ENCODE data around the gene ATP13A4.

ATP13A4 gene

GRCh38 chr3:193560091-193560490 lies 5.4 kb upstream of the ATP13A4 start:
- Histone ChIP-seq H3K4me3 (replicated peaks; ENCODE audit: insufficient read depth, low read length) (no peak overlapping the region), H3K27me3 (ENCODE audit: insufficient read depth, poor library complexity, severe bottlenecking) (no peaks in the 10 kb centered on the region), H3K27ac (replicated peaks) (no peak overlapping the region)
- TF ChIP-seq SPI1 (IDR thresholded peaks at IDR 0.05; ENCODE audit: borderline replicate concordance, low read depth) = no peak
- TF ChIP-seq POLR2AphosphoS5 (IDR thresholded peaks at IDR 0.05; ENCODE audit: low read depth) = no peak
- TF ChIP-seq GABPA (IDR thresholded peaks at IDR 0.05; ENCODE audit: low read depth) = no peak
- no peak for TF ChIP-seq REST (IDR thresholded peaks at IDR 0.05; ENCODE audit: insufficient replicate concordance, low read depth)
- no peak for TF ChIP-seq CTCF (IDR thresholded peaks at IDR 0.05; ENCODE audit: insufficient read depth, low read length)
- no peak for DNase-seq (ENCODE audit: low read depth in 1 of 2, low spot score in 1 of 2)

GRCh38 chr3:193559100-193559499 lies 4.4 kb upstream of the ATP13A4 start:
- Histone ChIP-seq H3K4me3 (replicated peaks; ENCODE audit: insufficient read depth, low read length) (no peak overlapping the region), H3K27me3 (ENCODE audit: insufficient read depth, poor library complexity, severe bottlenecking) (no peaks in the 10 kb centered on the region), H3K27ac (replicated peaks) (no peak overlapping the region)
- DNase-seq (ENCODE audit: low read depth in 1 of 2, low spot score in 1 of 2) = no peak
- no peak for TF ChIP-seq SPI1 (IDR thresholded peaks at IDR 0.05; ENCODE audit: borderline replicate concordance, low read depth)
- TF ChIP-seq GABPA (IDR thresholded peaks at IDR 0.05; ENCODE audit: low read depth) = no peak
- no peak for TF ChIP-seq CTCF (IDR thresholded peaks at IDR 0.05; ENCODE audit: insufficient read depth, low read length)
- TF ChIP-seq REST (IDR thresholded peaks at IDR 0.05; ENCODE audit: insufficient replicate concordance, low read depth) = no peak
- no peak for TF ChIP-seq POLR2AphosphoS5 (IDR thresholded peaks at IDR 0.05; ENCODE audit: low read depth)

GRCh38 chr3:193556841-193557240 lies 2.1 kb upstream of the ATP13A4 start:
- Histone ChIP-seq H3K27ac (replicated peaks) (no peak overlapping the region), H3K4me3 (replicated peaks; ENCODE audit: insufficient read depth, low read length) (no peak overlapping the region), H3K27me3 (ENCODE audit: insufficient read depth, poor library complexity, severe bottlenecking) (no peaks in the 10 kb centered on the region)
- no peak for DNase-seq (ENCODE audit: low read depth in 1 of 2, low spot score in 1 of 2)
- TF ChIP-seq REST (IDR thresholded peaks at IDR 0.05; ENCODE audit: insufficient replicate concordance, low read depth) (no peak), CTCF (IDR thresholded peaks at IDR 0.05; ENCODE audit: insufficient read depth, low read length) (no peak), SPI1 (IDR thresholded peaks at IDR 0.05; ENCODE audit: borderline replicate concordance, low read depth) (no peak)
